Panc1 (cell line): ENCODE measurements around the gene OPTC. TPM values are rescaled to one million over a fixed set of nuclear protein-coding genes. Genes with fewer than 3 reads are reported as not detected.

Experiments
- ATAC-seq: fragments of 200-7000 bp; cut with Tn5 transposase; 2 replicates; pipeline ENCODE4 v1.9.1; 2020; ENCODE audit warnings: mild to moderate bottlenecking, moderate library complexity
- BruUV-seq: library from RNA; stranded (reverse); fragments of 400-500 nt; replicated peaks from 2 replicates; lab custom pipeline; 2021; lab: Mats Ljungman, UMichigan
- CTCF ChIA-PET: fragments of 300-600 bp; sonication (Branson Sonifier 250); formaldehyde crosslinking; loops from one replicate; lab custom pipeline; 2022; ENCODE audit warnings: antibody characterized with exemption; lab: Charles Lee
- POLR2A ChIA-PET: fragments of 300-600 bp; sonication (Branson Sonifier 250); formaldehyde crosslinking; loops from one replicate; lab custom pipeline; 2022; ENCODE audit warnings: antibody characterized with exemption; lab: Charles Lee
- DNase-seq: peaks from one replicate; pipeline ENCODE4 v3.0.0-alpha.2; 2010; ENCODE audit warnings: low read depth, low spot score
- H3K27ac ChIP-seq: 2 replicates; pipeline ENCODE4 v1.5.1; 2011; ENCODE audit warnings: mild to moderate bottlenecking, low read length, inconsistent platforms
- H3K27me3 ChIP-seq: fragments of 200-500 bp; sonication (Bioruptor generic); 2 replicates; pipeline ENCODE4 v1.6.0; 2014; ENCODE audit warnings: low read length, inconsistent platforms; ENCODE audit not compliant: control insufficient read depth, insufficient read depth
- H3K36me3 ChIP-seq: fragments of 200-500 bp; sonication (Bioruptor generic); 2 replicates; pipeline ENCODE4 v1.5.1; 2014; ENCODE audit warnings: inconsistent platforms, mild to moderate bottlenecking, low read length, moderate library complexity; ENCODE audit not compliant: control insufficient read depth, insufficient read depth
- H3K4me1 ChIP-seq: 2 replicates; pipeline ENCODE4 v1.5.1; 2011; ENCODE audit warnings: inconsistent platforms, mild to moderate bottlenecking, low read length, moderate library complexity; ENCODE audit not compliant: control insufficient read depth, insufficient read depth
- H3K4me3 ChIP-seq, 2 experiments: 2 replicates each; pipeline ENCODE4 v1.5.1; 2011 to 2012; ENCODE audit warnings: low read depth in 2 of 2, low read length in 2 of 2, mild to moderate bottlenecking in 2 of 2, inconsistent platforms in 1 of 2, moderate library complexity in 1 of 2
- H3K9me3 ChIP-seq: fragments of 200-500 bp; sonication (Bioruptor generic); 2 replicates; pipeline ENCODE4 v1.5.1; 2014; ENCODE audit warnings: low read depth, mild to moderate bottlenecking, inconsistent platforms, low read length, moderate library complexity; ENCODE audit not compliant: control insufficient read depth, insufficient read depth
- POLR2AphosphoS5 ChIP-seq: IDR thresholded peaks from 2 replicates; pipeline ENCODE4 v1.6.1; 2012; ENCODE audit warnings: mild to moderate bottlenecking, low read depth, low read length, moderate library complexity
- SIN3A ChIP-seq: IDR thresholded peaks from 2 replicates; pipeline ENCODE4 v1.6.1; 2012; ENCODE audit warnings: low read depth, mild to moderate bottlenecking, low read length, moderate library complexity, borderline replicate concordance; ENCODE audit not compliant: insufficient read depth
- TCF7L2 ChIP-seq: IDR thresholded peaks from 2 replicates; pipeline ENCODE4 v1.6.1; 2011; ENCODE audit warnings: mild to moderate bottlenecking, low read depth, low read length, inconsistent platforms
- in situ Hi-C: cut with HindIII; loops from 2 replicates; pipeline ENCODE4 v1.10.0; 2016; ENCODE audit warnings: low sequenced_read_pairs, low pct_unique_long_range_greater_than_20kb
- intact Hi-C: fragments of 100-400 bp; cut with micrococcal nuclease; formaldehyde crosslinking; loops from one replicate; pipeline ENCODE4 v1.10.0; 2022; ENCODE audit not compliant: unreplicated experiment
- total RNA-seq: library from RNA; stranded (reverse); gene quantifications from one replicate; pipeline ENCODE4 v1.2.1, GENCODE V29; 2021; ENCODE audit not compliant: unreplicated experiment
- TF ChIP-seq, protein P1 (sequence below), 2 experiments: IDR thresholded peaks; 2 replicates each; pipeline ENCODE4 v1.6.1; 2011 to 2012; ENCODE audit warnings: low read depth in 2 of 2, control low read depth in 1 of 2, low read length in 1 of 2, mild to moderate bottlenecking in 1 of 2, moderate library complexity in 1 of 2; ENCODE audit not compliant: insufficient read depth in 1 of 2
- TF ChIP-seq, protein P2 (sequence below): fragments of 450-650 bp; IDR thresholded peaks from 2 replicates; pipeline ENCODE4 v1.5.1; 2017; ENCODE audit warnings: mild to moderate bottlenecking

OPTC gene
- total RNA-seq, 1 experiment from 2014 or later, result not detected

DNA sequence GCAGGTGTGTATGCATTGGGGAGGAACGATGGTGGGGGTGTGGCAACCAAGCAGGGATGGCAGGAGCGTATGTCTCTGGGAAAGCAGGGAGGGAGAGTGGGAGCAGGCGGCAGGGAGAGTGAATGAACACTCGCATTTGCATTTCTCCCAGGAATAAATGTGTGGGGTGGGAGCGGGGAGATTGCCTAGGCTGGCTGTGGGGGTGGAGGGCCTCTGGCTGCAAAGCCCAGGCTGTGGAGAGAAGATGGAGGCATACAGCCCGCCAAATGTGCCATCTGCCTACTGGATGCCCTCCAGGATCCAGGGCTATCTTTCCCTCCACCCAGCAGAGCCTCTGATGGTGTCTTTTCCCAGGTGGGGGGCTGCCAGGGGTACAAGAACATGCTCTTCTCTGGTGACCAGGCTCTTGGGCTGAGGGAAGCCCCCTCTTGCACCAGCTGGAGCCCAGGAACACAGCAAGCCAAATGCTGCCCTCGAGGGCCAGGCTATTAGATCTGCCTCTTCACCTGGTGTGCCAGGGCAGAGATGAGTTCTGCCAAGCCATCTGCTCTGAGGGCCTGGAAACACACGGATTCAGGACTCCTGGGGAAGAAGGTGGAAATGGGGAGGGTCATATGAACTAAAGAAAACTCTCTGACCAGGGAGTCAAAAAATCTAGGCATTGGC is 1.7 kb upstream of the OPTC start:
- in situ Hi-C loops (no loop called here), intact Hi-C loops (no loop called here)
- Histone ChIP-seq H3K9me3 (no peaks in the 10 kb centered on the region), H3K27ac (no peak overlapping the region), H3K4me1 (no peaks in the 10 kb centered on the region), H3K4me3 (no peak overlapping the region), H3K36me3 (no peaks in the 10 kb centered on the region), H3K27me3 (peaks cover 6% of the 10 kb centered on the region)
- DNase-seq (no peak), ATAC-seq (no peak)
- TF ChIP-seq, protein P1, sequence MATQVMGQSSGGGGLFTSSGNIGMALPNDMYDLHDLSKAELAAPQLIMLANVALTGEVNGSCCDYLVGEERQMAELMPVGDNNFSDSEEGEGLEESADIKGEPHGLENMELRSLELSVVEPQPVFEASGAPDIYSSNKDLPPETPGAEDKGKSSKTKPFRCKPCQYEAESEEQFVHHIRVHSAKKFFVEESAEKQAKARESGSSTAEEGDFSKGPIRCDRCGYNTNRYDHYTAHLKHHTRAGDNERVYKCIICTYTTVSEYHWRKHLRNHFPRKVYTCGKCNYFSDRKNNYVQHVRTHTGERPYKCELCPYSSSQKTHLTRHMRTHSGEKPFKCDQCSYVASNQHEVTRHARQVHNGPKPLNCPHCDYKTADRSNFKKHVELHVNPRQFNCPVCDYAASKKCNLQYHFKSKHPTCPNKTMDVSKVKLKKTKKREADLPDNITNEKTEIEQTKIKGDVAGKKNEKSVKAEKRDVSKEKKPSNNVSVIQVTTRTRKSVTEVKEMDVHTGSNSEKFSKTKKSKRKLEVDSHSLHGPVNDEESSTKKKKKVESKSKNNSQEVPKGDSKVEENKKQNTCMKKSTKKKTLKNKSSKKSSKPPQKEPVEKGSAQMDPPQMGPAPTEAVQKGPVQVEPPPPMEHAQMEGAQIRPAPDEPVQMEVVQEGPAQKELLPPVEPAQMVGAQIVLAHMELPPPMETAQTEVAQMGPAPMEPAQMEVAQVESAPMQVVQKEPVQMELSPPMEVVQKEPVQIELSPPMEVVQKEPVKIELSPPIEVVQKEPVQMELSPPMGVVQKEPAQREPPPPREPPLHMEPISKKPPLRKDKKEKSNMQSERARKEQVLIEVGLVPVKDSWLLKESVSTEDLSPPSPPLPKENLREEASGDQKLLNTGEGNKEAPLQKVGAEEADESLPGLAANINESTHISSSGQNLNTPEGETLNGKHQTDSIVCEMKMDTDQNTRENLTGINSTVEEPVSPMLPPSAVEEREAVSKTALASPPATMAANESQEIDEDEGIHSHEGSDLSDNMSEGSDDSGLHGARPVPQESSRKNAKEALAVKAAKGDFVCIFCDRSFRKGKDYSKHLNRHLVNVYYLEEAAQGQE (IDR thresholded peaks at IDR 0.05; ENCODE audit: insufficient read depth in 1 of 2, low read depth in 2 of 2, low read length in 1 of 2), result no peak
- TF ChIP-seq TCF7L2 (no peak), POLR2AphosphoS5 (no peak), SIN3A (no peak)
- TF ChIP-seq, protein P2, sequence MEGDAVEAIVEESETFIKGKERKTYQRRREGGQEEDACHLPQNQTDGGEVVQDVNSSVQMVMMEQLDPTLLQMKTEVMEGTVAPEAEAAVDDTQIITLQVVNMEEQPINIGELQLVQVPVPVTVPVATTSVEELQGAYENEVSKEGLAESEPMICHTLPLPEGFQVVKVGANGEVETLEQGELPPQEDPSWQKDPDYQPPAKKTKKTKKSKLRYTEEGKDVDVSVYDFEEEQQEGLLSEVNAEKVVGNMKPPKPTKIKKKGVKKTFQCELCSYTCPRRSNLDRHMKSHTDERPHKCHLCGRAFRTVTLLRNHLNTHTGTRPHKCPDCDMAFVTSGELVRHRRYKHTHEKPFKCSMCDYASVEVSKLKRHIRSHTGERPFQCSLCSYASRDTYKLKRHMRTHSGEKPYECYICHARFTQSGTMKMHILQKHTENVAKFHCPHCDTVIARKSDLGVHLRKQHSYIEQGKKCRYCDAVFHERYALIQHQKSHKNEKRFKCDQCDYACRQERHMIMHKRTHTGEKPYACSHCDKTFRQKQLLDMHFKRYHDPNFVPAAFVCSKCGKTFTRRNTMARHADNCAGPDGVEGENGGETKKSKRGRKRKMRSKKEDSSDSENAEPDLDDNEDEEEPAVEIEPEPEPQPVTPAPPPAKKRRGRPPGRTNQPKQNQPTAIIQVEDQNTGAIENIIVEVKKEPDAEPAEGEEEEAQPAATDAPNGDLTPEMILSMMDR, result no peak
- no TSS peak for BruUV-seq
- ChIA-PET POLR2A (no interaction called here), CTCF (interaction anchor here (0.6 kb wide), 1 partner anchor 145 kb away, joined by 8 read pairs; no protein-coding TSS in a partner anchor)

DNA sequence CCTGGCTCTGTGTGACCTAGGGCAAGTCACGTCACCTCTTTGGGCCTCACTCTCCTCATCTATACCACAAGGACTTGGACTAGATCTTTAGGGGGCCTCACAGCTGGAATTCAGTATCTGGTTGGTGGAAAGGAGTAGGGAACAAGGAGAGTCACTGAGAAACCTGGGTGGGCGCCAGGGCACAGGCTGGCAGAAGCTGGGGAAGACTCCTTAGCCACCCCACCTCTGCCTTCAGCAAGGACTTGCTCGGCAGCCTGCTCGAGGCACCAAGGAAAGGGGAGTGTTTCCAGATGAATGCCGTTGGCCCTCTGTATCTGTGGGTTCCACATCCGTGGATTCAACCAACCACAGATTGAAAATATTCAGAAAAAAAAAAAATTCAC is 1.2 kb upstream of the OPTC start:
- no peaks in the 10 kb centered on the region for H3K4me1 ChIP-seq
- CTCF ChIA-PET, result no interaction called here
- in situ Hi-C loops (no loop called here), intact Hi-C loops (no loop called here)
- H3K27me3 ChIP-seq, result peaks cover 6% of the 10 kb centered on the region
- H3K27ac ChIP-seq, result no peak overlapping the region
- POLR2A ChIA-PET, result no interaction called here
- H3K9me3 ChIP-seq, result no peaks in the 10 kb centered on the region
- H3K36me3 ChIP-seq, result no peaks in the 10 kb centered on the region
- DNase-seq, result no peak
- BruUV-seq, result no TSS peak
- no peak for ATAC-seq
- TF ChIP-seq POLR2AphosphoS5 (no peak), TCF7L2 (no peak), SIN3A (no peak)
- TF ChIP-seq, protein P2, result no peak
- TF ChIP-seq, protein P1 (IDR thresholded peaks at IDR 0.05; ENCODE audit: insufficient read depth in 1 of 2, low read depth in 2 of 2, low read length in 1 of 2), result no peak
- H3K4me3 ChIP-seq, result no peak overlapping the region
